HG03469 (cell line): ENCODE measurements around the gene RPL7A.
"Not testable (repeated sequence)": the region's sequence is repeated elsewhere in the genome, so short reads cannot be mapped to it uniquely, and the experiment has no call there.

Experiments used
- ATAC-seq: cut with Tn5 transposase; IDR thresholded peaks from one replicate; pipeline ENCODE4 v1.9.1; 2021; ENCODE audit warnings: mild to moderate bottlenecking, moderate library complexity, moderate number of reproducible peaks; ENCODE audit not compliant: unreplicated experiment

Gene RPL7A

GRCh38 chr9:133366435-133366834 lies 18.4 kb downstream of the RPL7A start:
- ATAC-seq, result no peak

- no peak for ATAC-seq
These were observed 19.2 kb downstream of the RPL7A start for GRCh38 chr9:133367221-133367620.

- ATAC-seq, result no peak
These were observed 19.8 kb downstream of the RPL7A start for GRCh38 chr9:133367778-133368177.

- ATAC-seq, result no peak
These were observed 20.3 kb downstream of the RPL7A start for GRCh38 chr9:133368249-133368881.

GRCh38 chr9:133369422-133369821 lies 21.4 kb downstream of the RPL7A start:
- no peak for ATAC-seq

- ATAC-seq, result no peak
These were observed 21.9 kb downstream of the RPL7A start for GRCh38 chr9:133369933-133370332.

GRCh38 chr9:133370685-133371084 lies 22.7 kb downstream of the RPL7A start:
- no peak for ATAC-seq

- ATAC-seq, result no peak
These were observed 23.3 kb downstream of the RPL7A start for GRCh38 chr9:133371261-133371711.

GRCh38 chr9:133372144-133372543 lies 24.1 kb downstream of the RPL7A start:
- ATAC-seq, result no peak

GRCh38 chr9:133374612-133375115 lies 26.6 kb downstream of the RPL7A start:
- ATAC-seq, result no peak

- ATAC-seq, result no peak
These were observed 27.2 kb downstream of the RPL7A start for GRCh38 chr9:133375116-133375723.

- peak; percentile 72 for ATAC-seq
These were observed 28.0 kb downstream of the RPL7A start, which contains the start of the genes STKLD1 and SURF4 for GRCh38 chr9:133375724-133376654. STKLD1 (plus strand) TSS chr9:133376366; CDS start chr9:133376474, 108 bp downstream. SURF4 (minus strand) TSS chr9:133376060; CDS start chr9:133375969, 91 bp downstream.

- ATAC-seq, result not testable (repeated sequence)
These were observed 29.3 kb downstream of the RPL7A start for GRCh38 chr9:133377280-133377679.

GRCh38 chr9:133377721-133378216 lies 29.8 kb downstream of the RPL7A start:
- no peak for ATAC-seq

GRCh38 chr9:133378408-133378962 lies 30.5 kb downstream of the RPL7A start:
- ATAC-seq, result no peak

- no peak for ATAC-seq
These were observed 31.4 kb downstream of the RPL7A start for GRCh38 chr9:133379153-133380086.

- no peak for ATAC-seq
These were observed 32.7 kb downstream of the RPL7A start for GRCh38 chr9:133380734-133381133.

GRCh38 chr9:133382507-133383141 lies 34.6 kb downstream of the RPL7A start:
- no peak for ATAC-seq

- no peak for ATAC-seq
These were observed 35.4 kb downstream of the RPL7A start for GRCh38 chr9:133383438-133383837.
